HG03045 (cell line): ENCODE measurements around the gene EXO5.
"Not testable (repeated sequence)": the region's sequence is repeated elsewhere in the genome, so short reads cannot be mapped to it uniquely, and the experiment has no call there.

ENCODE experiments used
- ATAC-seq: cut with Tn5 transposase; IDR thresholded peaks from one replicate; pipeline ENCODE4 v1.9.1; 2021; ENCODE audit warnings: mild to moderate bottlenecking, moderate library complexity; ENCODE audit not compliant: unreplicated experiment

EXO5 gene

GRCh38 chr1:40546957-40547356, 38.4 kb downstream of the EXO5 start:
- no peak for ATAC-seq

- ATAC-seq, result no peak
These were observed 44.5 kb downstream of the EXO5 start for GRCh38 chr1:40553017-40553416.

- not testable (repeated sequence) for ATAC-seq
These were observed 46.2 kb downstream of the EXO5 start for GRCh38 chr1:40554807-40555206.

GRCh38 chr1:40556121-40556520, 47.6 kb downstream of the EXO5 start:
- ATAC-seq, result no peak

- not testable (repeated sequence) for ATAC-seq
These were observed 49.7 kb downstream of the EXO5 start for GRCh38 chr1:40558241-40558640.

- no peak for ATAC-seq
These were observed 53.6 kb downstream of the EXO5 start for GRCh38 chr1:40562185-40562584.

- no peak for ATAC-seq
These were observed 54.7 kb downstream of the EXO5 start for GRCh38 chr1:40563266-40563665.

GRCh38 chr1:40564506-40564905, 55.9 kb downstream of the EXO5 start:
- ATAC-seq, result no peak

GRCh38 chr1:40564913-40565312, 56.3 kb downstream of the EXO5 start:
- ATAC-seq, result no peak
